ENCODE results near the gene RUSC2.
A peak's percentile ranks its signal among the peaks of the same experiment; 100 is the strongest.
"Not testable (repeated sequence)": the region's sequence is repeated elsewhere in the genome, so short reads cannot be mapped to it uniquely, and the experiment has no call there.

The RUSC2 gene

DNA sequence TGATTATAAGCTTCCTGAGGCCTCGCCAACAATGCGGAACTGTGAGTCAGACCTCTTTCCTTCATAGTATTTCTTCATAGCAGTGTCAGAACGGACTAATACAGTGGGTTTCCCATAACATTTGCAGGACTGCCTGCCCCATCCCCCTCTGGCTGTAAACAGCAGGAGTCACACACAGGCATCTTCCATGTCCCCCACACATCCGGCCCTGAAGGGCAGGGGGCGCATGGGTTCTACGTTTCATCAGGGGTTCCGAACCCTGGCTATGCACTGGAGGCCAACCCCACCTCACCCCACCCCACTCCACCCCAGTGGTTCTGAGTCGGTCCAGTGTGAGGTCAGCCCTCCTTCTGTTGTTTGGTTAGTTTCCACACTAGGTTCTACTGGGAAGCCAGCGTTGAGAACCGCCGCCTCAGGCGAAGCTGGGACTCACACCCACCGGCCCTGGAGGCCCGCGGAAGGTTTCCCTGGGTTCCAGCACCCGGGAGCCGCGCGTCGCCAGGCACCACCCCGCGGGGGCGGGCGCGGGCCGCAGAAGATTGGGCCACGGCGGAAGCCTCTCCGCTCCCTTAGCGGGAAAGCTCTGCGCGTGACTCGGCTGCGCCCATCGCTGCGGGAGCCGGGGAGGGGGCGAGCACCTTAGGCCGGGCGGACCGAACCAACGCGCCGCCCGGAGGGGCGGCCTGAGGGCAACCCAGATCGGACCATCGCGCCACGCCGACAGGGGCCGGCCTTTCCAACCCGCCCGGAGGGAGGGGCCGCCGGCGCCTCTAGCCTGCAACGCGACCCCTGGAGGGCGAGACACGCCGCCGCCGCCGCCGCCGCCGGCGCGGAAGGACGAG is at the start of gene RUSC2:
RUSC2 (plus strand) TSS at position 799 of the 842 bp plus-strand sequence. CDS start 56,411 bp downstream, outside the sequence.
- DNase-seq (ENCODE audit: low spot score), result peak; percentile 78

- DNase-seq (ENCODE audit: low spot score), result no peak
Observed at GRCh38 chr9:35446012-35446411, 43.9 kb upstream of the RUSC2 start.

DNA sequence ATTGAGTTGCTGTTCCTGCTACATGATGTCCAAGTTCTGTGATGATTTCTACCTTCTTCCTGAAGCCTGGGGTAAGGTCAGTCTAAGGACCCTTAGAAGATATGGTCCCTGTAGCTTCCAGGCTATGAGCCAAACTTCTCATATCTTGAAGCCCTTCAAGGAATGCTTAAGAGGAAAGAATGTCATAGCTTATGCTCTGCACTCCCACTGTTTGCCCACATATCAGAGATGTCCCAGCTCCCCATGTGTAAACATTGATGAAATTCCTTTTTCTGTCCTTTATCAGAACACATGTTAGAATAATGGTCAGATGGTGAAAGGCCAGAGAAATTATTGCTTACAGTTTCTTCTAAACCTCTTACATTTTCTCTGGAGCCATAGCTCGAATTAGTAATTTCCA is 41.4 kb upstream of the RUSC2 start:
- DNase-seq (ENCODE audit: low spot score), result no peak

DNA sequence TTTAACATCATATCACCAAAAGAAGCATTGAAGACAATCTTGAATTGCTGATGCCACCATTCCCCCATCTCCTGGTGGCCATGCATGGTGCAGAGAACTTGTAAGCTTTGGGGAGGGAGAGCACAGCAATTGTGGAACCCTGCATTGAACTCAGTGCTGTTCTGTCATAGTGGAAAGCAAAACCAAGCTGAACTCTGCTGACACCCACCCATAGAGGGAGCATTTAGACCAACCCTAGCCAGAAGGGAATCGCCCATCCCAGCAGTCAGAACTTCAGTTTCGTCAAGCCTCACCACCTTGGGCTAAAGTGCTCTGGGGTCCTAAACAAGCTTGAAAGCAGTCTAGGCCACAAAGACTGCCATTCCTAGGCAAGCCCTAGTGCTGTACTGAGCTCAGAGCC is 37.4 kb upstream of the RUSC2 start:
- no peak for DNase-seq (ENCODE audit: low spot score)

DNA sequence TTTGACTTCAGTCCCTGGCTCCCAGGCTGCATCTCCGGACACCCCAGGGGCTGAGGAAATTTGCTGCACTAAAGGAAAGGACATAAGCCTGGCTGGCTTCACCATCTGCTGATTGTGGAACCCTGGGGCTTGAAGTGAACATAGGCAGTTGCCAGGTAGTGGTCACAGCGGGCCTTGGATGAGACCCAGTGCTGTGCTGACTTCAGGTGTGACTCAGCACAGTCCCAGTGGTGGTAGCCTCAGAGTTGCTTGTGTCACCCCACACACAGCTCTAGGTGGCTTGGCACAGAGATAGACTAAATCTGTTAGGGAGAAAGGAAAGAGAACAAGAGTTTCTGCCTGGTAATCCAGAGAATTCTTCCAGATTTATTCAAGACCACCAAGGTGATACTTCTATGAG is 36.1 kb upstream of the RUSC2 start:
- DNase-seq (ENCODE audit: low spot score), result no peak

- no peak for DNase-seq (ENCODE audit: low spot score)
Observed at GRCh38 chr9:35464141-35465025, 25.5 kb upstream of the RUSC2 start.

- no peak for DNase-seq (ENCODE audit: low spot score)
Observed at GRCh38 chr9:35470340-35470739, 19.6 kb upstream of the RUSC2 start.

- peak; percentile 58 for DNase-seq (ENCODE audit: low spot score)
Observed at GRCh38 chr9:35470894-35471293, 19.0 kb upstream of the RUSC2 start.

DNA sequence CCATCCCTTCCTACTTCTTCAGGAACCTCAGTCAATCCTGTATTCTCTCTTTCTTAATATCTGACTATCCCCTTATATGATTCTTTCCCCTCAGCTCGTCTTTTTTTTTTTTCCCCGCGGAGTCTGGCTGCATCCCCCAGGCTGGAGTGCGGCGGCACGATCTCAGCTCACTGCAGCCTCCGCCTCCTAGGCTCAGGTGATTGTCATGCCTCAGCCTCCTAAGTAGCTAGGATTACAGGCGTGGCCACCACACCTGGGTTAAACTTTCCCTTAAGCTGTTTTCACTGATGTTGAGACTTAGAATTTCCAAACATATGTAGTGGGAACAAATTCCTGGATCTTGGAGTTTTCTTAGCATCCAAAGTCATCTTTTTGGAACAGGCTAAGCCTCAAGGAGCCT is 13.3 kb upstream of the RUSC2 start:
- no peak for DNase-seq (ENCODE audit: low spot score)

- peak; percentile 86 for DNase-seq (ENCODE audit: low spot score)
Observed at GRCh38 chr9:35477211-35477855, 12.6 kb upstream of the RUSC2 start.

GRCh38 chr9:35478871-35479270 is 11.0 kb upstream of the RUSC2 start:
- no peak for DNase-seq (ENCODE audit: low spot score)

DNA sequence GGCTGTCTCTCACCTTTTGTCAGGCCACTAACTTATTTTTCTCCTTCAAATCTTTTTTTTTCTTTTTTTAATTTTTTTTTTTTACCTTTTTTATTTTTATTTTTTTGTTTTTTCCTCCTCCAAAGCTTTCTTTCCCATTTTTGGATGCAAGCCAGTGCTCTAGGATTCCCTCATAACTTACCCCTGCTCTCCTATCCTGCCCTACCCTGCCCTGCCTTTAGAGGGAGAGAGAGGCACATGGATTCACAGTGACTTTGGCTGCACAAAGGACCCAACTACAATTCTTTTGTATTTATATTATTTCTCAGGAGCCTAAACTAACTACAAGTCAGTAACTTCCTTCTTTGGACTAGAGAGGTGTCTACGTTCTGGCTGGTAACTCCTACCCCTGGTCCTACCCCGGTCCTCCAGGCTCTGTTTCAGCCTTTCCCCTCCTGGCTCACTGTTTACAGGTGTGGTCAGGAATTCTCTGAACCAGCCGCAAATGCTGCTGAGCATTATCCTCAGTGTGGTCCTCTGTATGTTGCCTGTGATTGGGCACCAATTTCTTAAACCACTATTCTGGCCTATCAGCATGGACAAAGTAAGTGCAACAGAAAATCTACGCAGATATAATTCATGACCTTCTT is 8.4 kb upstream of the RUSC2 start:
- DNase-seq (ENCODE audit: low spot score), result peak; percentile 80

- DNase-seq (ENCODE audit: low spot score), result no peak
Observed at GRCh38 chr9:35482071-35482470, 7.8 kb upstream of the RUSC2 start.

- DNase-seq (ENCODE audit: low spot score), result no peak
Observed at GRCh38 chr9:35484406-35484805, 5.5 kb upstream of the RUSC2 start.

GRCh38 chr9:35487081-35487480 is 2.8 kb upstream of the RUSC2 start:
- DNase-seq (ENCODE audit: low spot score), result no peak

DNA sequence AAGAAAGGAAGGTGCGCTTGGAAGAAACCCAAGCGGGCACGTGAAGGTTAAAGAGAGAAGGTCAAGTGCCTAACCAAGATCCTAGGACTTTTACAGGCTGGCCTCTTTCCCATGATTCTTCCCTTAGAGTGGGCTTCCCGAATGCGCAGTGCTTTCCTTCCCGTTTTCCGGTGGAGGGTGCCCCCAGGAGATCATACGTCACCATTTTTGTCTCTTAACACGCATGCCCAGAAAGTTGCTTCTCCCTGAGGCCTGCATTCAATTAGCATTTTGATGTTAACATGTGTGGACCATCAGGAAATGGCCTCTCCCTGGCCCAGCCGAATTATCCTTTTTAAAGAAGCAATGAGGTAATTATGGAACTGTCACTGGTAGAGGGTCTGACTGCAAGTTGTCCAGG is 1.9 kb upstream of the RUSC2 start:
- DNase-seq (ENCODE audit: low spot score), result peak; percentile 33

DNA sequence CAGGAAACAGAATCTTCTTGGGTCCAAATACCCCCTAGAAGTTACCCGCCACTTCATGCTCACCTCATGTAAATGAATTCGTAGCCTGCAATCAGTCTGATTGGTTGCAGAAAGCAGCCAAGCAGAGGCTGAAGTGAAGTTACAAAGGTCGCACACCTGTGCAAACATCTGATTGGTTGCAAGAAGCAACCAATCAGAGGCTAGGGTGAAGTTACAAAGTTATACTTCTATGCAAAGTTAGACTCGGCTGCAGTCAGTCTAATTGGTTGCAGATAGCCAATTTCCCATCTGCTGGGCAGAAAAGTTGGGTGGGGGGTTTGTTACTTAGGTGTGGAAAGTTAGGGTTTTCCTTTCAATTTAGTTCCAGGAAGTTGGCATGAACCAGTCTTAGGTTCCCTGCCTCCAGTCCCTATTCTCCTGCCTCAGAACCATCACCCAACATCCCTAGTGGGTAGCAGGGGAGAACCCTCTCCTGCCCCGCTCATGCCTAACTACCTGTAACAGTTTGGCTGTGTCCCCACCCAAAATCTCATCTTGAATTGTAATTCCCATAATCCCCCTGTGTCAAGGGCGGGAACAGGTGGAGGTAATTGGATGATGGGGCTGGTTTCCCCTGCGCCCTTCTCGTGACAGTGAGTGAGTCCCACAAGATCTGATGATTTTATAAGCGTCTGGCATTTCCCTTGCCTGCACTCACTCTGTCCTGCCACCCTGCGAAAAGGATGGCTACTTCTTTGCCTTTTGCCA is 1.2 kb upstream of the RUSC2 start:
- DNase-seq (ENCODE audit: low spot score), result no peak

DNA sequence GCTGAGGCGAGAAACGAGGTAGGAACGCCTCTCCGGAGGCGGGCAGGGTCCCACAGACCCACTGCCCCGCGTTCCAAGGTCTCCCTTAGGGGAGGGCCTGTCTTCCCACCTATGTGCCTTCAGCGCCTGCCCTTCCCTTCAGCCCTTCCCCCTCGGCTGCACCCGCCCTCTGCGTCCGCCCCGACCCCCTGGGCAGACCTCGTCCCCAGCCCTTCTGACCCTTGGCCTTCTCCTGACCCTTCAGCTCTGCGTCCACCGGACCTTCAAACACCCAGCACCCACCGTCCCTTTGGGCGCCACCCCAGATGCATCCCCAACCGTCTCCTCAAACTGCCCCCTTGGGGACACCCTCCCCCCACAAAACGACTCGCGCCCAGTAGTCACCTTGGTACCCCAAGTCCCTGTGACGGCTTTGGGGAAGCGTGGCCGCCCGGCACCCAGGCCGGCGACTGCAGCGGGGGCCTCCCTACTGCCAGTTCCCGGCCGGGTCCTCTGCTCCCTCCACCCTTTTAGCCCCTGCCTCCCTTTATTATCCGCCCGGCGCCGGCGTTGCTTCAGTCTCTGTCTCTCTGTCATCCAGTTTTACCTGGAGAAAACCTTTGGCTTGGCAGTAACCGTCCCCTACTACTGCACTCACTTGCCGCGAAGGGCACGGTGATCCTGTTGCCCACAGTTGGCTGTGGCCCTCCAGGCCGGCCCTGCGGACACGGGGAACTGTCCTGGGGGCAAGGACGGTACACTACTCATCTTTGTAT is 421 bp downstream of the RUSC2 start:
- DNase-seq (ENCODE audit: low spot score), result no peak

DNA sequence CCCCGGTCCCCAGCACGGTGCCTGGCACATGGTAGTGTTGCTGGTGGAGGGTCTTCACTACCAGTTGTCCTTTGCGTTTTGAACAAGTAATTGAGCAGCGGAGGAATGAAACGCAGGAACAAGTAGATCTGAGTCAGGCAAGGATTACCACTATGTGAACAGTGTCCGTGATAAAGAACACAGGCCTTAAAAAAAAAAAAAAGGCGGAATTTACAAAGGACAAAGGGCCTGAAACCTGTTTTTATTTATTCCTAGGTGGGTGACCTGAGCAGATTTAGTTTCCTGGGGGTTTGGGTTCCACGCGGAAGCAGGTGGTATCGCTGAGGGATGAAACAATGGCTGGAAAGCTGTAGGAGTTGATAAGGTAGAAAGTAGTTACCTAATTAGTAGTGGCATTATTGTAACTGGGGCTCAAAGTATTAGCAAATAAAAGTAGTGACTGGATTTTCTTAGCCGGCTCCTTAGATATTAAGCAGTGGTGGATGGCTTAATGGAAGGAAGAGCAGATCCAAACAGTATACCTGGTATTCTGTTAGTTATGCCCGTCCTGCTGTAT is 1.1 kb downstream of the RUSC2 start:
- DNase-seq (ENCODE audit: low spot score), result no peak

GRCh38 chr9:35493119-35493518 is 3.2 kb downstream of the RUSC2 start:
- DNase-seq (ENCODE audit: low spot score), result not testable (repeated sequence)

All from AG08395 (cell line).